Nephron (organoid): ENCODE measurements around the gene GALNT14.

Experiments
- H3K27ac Mint-ChIP-seq, 3 experiments: 2 replicates each; pipeline ENCODE4 v1.8.0; 2020; ENCODE audit warnings: mixed read lengths in 3 of 3, mild to moderate bottlenecking in 2 of 3, moderate library complexity in 1 of 3
- H3K27me3 Mint-ChIP-seq: 2 replicates; pipeline ENCODE4 v1.8.0; 2021; ENCODE audit warnings: low read depth, mild to moderate bottlenecking, moderate library complexity, mixed read lengths
- H3K36me3 Mint-ChIP-seq: 2 replicates; pipeline ENCODE4 v1.8.0; 2020; ENCODE audit warnings: low read depth, mixed read lengths
- H3K4me1 Mint-ChIP-seq: 2 replicates; pipeline ENCODE4 v1.8.0; 2020; ENCODE audit warnings: mixed read lengths
- H3K4me3 Mint-ChIP-seq, 3 experiments: 2 replicates each; pipeline ENCODE4 v1.8.0; 2020; ENCODE audit warnings: mild to moderate bottlenecking in 3 of 3, mixed read lengths in 3 of 3, moderate library complexity in 2 of 3
- H3K9me3 Mint-ChIP-seq: 2 replicates; pipeline ENCODE4 v1.8.0; 2020; ENCODE audit warnings: mixed read lengths
- TF ChIP-seq, protein P1 (sequence below), 3 experiments: fragments of 200-600 bp; sonication (generic); IDR thresholded peaks; one replicate each; pipeline ENCODE4 v1.5.0; 2021; ENCODE audit warnings: antibody characterized with exemption in 3 of 3; ENCODE audit not compliant: unreplicated experiment in 3 of 3

GALNT14 gene

GRCh38 chr2:30985493-30986230, 152.6 kb downstream of the GALNT14 start:
- H3K27me3 Mint-ChIP-seq = peaks cover 18% of the 10 kb centered on the region
- TF ChIP-seq, protein P1, sequence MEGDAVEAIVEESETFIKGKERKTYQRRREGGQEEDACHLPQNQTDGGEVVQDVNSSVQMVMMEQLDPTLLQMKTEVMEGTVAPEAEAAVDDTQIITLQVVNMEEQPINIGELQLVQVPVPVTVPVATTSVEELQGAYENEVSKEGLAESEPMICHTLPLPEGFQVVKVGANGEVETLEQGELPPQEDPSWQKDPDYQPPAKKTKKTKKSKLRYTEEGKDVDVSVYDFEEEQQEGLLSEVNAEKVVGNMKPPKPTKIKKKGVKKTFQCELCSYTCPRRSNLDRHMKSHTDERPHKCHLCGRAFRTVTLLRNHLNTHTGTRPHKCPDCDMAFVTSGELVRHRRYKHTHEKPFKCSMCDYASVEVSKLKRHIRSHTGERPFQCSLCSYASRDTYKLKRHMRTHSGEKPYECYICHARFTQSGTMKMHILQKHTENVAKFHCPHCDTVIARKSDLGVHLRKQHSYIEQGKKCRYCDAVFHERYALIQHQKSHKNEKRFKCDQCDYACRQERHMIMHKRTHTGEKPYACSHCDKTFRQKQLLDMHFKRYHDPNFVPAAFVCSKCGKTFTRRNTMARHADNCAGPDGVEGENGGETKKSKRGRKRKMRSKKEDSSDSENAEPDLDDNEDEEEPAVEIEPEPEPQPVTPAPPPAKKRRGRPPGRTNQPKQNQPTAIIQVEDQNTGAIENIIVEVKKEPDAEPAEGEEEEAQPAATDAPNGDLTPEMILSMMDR (IDR thresholded peaks at IDR 0.05; ENCODE audit: unreplicated experiment in 3 of 3) = no peak
- H3K4me1 Mint-ChIP-seq = peaks cover 67% of the 10 kb centered on the region
- H3K4me3 Mint-ChIP-seq = peak overlapping the region in 1 of 3 experiments; percentile 21
- H3K9me3 Mint-ChIP-seq = no peaks in the 10 kb centered on the region
- peak overlapping the region; percentile 8 to 88 (median 56) for H3K27ac Mint-ChIP-seq
- H3K36me3 Mint-ChIP-seq = no peaks in the 10 kb centered on the region

GRCh38 chr2:30984148-30984547, 154.1 kb downstream of the GALNT14 start:
- H3K4me3 Mint-ChIP-seq = no peak overlapping the region
- TF ChIP-seq, protein P1 (IDR thresholded peaks at IDR 0.05; ENCODE audit: unreplicated experiment in 3 of 3) = no peak
- H3K27me3 Mint-ChIP-seq = peaks cover 16% of the 10 kb centered on the region
- H3K36me3 Mint-ChIP-seq = no peaks in the 10 kb centered on the region
- H3K9me3 Mint-ChIP-seq = no peaks in the 10 kb centered on the region
- peaks cover 66% of the 10 kb centered on the region for H3K4me1 Mint-ChIP-seq
- H3K27ac Mint-ChIP-seq = peak overlapping the region in 2 of 3 experiments; percentile 54 to 88

DNA sequence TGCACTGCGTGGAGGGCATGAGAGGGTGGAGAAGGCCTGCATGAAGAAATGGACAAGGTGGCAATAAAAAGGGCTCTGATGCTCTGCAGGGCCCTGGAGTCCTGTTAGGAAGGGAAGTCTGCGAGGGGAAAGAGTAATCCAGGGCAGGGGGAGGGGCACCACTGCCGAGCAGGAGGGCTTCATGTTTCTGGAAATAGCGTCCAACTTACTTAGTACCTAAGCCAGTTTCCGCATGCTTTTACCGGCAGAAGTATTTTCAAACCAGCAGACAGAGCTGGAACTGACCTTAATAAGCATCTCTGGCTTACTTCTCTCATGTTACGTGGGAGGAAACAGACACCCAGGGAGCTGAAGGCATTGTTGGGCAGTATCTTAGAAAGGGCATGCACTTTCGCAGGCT, 156.7 kb downstream of the GALNT14 start:
- peaks cover 61% of the 10 kb centered on the region for H3K4me1 Mint-ChIP-seq
- H3K4me3 Mint-ChIP-seq = peak overlapping the region in 1 of 3 experiments; percentile 13
- H3K9me3 Mint-ChIP-seq = no peaks in the 10 kb centered on the region
- peak overlapping the region; percentile 50 to 83 (median 66) for H3K27ac Mint-ChIP-seq
- peaks cover 21% of the 10 kb centered on the region for H3K27me3 Mint-ChIP-seq
- TF ChIP-seq, protein P1 (IDR thresholded peaks at IDR 0.05; ENCODE audit: unreplicated experiment in 3 of 3) = no peak
- H3K36me3 Mint-ChIP-seq = no peaks in the 10 kb centered on the region

- TF ChIP-seq, protein P1 (IDR thresholded peaks at IDR 0.05; ENCODE audit: unreplicated experiment in 3 of 3) = no peak
- H3K27ac Mint-ChIP-seq = peak overlapping the region; percentile 50 to 83 (median 66)
- no peaks in the 10 kb centered on the region for H3K9me3 Mint-ChIP-seq
- H3K4me1 Mint-ChIP-seq = peaks cover 59% of the 10 kb centered on the region
- H3K4me3 Mint-ChIP-seq = peak overlapping the region in 1 of 3 experiments; percentile 13
- no peaks in the 10 kb centered on the region for H3K36me3 Mint-ChIP-seq
- peaks cover 23% of the 10 kb centered on the region for H3K27me3 Mint-ChIP-seq
Observed at GRCh38 chr2:30981096-30981495, 157.1 kb downstream of the GALNT14 start.

DNA sequence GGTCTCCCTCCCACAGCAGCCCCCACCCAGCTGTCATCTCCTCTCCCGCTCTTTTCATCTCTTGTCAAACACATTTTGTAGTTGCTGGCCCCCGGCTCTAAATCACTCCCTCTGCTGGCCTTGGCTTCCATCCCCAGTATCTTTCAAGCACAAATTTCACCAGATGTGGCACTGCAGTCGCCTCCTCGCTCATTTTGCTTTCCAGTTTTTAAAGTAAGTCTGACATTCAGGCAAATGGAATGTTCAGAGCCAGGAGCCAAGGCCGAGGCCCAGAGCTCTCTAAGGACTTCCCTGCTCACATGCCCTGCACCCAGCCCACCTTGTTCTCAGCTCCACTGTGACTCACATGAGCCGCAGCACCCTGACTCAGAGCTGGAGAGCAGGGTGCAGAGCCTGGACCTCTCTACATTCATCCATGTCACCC, 158.4 kb downstream of the GALNT14 start:
- TF ChIP-seq, protein P1 (IDR thresholded peaks at IDR 0.05; ENCODE audit: unreplicated experiment in 3 of 3) = peak in 1 of 3 experiments; percentile 24
- H3K27me3 Mint-ChIP-seq = peaks cover 25% of the 10 kb centered on the region
- no peak overlapping the region for H3K4me3 Mint-ChIP-seq
- H3K4me1 Mint-ChIP-seq = peaks cover 55% of the 10 kb centered on the region
- H3K9me3 Mint-ChIP-seq = no peaks in the 10 kb centered on the region
- peak overlapping the region in 2 of 3 experiments; percentile 7 to 23 for H3K27ac Mint-ChIP-seq
- H3K36me3 Mint-ChIP-seq = no peaks in the 10 kb centered on the region

GRCh38 chr2:30978854-30979253, 159.4 kb downstream of the GALNT14 start:
- no peaks in the 10 kb centered on the region for H3K36me3 Mint-ChIP-seq
- no peaks in the 10 kb centered on the region for H3K9me3 Mint-ChIP-seq
- H3K4me1 Mint-ChIP-seq = peaks cover 59% of the 10 kb centered on the region
- peaks cover 32% of the 10 kb centered on the region for H3K27me3 Mint-ChIP-seq
- H3K27ac Mint-ChIP-seq = peak overlapping the region in 1 of 3 experiments; percentile 23
- TF ChIP-seq, protein P1 (IDR thresholded peaks at IDR 0.05; ENCODE audit: unreplicated experiment in 3 of 3) = no peak
- no peak overlapping the region for H3K4me3 Mint-ChIP-seq
